Uterus (tissue), 4 donors: ENCODE data around the gene IRS2. TPM values are rescaled to one million over a fixed set of nuclear protein-coding genes. Genes with fewer than 3 reads are reported as not detected.

Experiments
- DNase-seq, 2 donors: peaks; one replicate each; pipeline ENCODE4 v3.0.0-alpha.2; 2019 to 2020
- H3K27ac ChIP-seq, 2 donors: fragments of 200-600 bp; sonication (generic); 1 replicate in 1 of 2; 2 replicates in 1 of 2; pipeline ENCODE4 v1.5.1; 2016 to 2018
- H3K27me3 ChIP-seq, 2 donors: fragments of 200-600 bp; sonication (generic); one replicate each; pipeline ENCODE4 v1.5.1; 2018 to 2019; ENCODE audit warnings: control low read depth in 1 of 2
- H3K36me3 ChIP-seq, 2 donors: fragments of 200-600 bp; sonication (generic); one replicate each; pipeline ENCODE4 v1.5.1; 2019; ENCODE audit warnings: control low read depth in 1 of 2
- H3K4me1 ChIP-seq, 2 donors: fragments of 200-600 bp; sonication (generic); one replicate each; pipeline ENCODE4 v1.5.1; 2018 to 2019; ENCODE audit warnings: control low read depth in 1 of 2
- H3K4me3 ChIP-seq, 2 donors: fragments of 200-600 bp; sonication (generic); 1 replicate in 1 of 2; 2 replicates in 1 of 2; pipeline ENCODE4 v1.5.1; 2018 to 2019; ENCODE audit warnings: mild to moderate bottlenecking in 1 of 2
- H3K9me3 ChIP-seq, 2 donors: fragments of 200-600 bp; sonication (generic); one replicate each; pipeline ENCODE4 v1.5.1; 2019; ENCODE audit warnings: control low read depth in 1 of 2
- CTCF ChIP-seq, 4 experiments: fragments of 200-600 bp in 2 of 4; fragments of 450-650 bp in 2 of 4; sonication (generic) in 2 of 4; IDR thresholded peaks; one replicate each; pipeline ENCODE4 v1.5.1; 2016 to 2019; ENCODE audit warnings: antibody characterized with exemption in 4 of 4, mild to moderate bottlenecking in 2 of 4, moderate library complexity in 1 of 4
- POLR2A ChIP-seq, 2 donors: fragments of 450-650 bp; IDR thresholded peaks; one replicate each; pipeline ENCODE4 v1.6.1; 2016; ENCODE audit warnings: antibody characterized with exemption in 2 of 2, mild to moderate bottlenecking in 1 of 2, moderate library complexity in 1 of 2
- intact Hi-C: fragments of 100-400 bp; cut with DNase I; formaldehyde crosslinking; loops from one replicate; pipeline ENCODE4 v1.15.1; 2023; ENCODE audit warnings: low total_unique reads
- total RNA-seq, 4 donors: library from RNA; depleted of rRNA in 3 of 4; stranded (reverse); fragments of >200 nt in 3 of 4; gene quantifications; one replicate each; pipeline versions ENCODE4 v1.1.0 to v1.2.4, GENCODE V29; 2014 to 2023
- donor health status: DM: yes; HTN: yes; CAD: no.

The IRS2 gene
- total RNA-seq, 4 donors from 2014 or later, result 6.5 to 20.3 (median 11.7) TPM

GRCh38 chr13:109816112-109816807 is 29.9 kb upstream of the IRS2 start:
- no peaks in the 10 kb centered on the region for H3K27me3 ChIP-seq
- intact Hi-C loops, result no loop called here
- no peaks in the 10 kb centered on the region for H3K9me3 ChIP-seq
- no peak for DNase-seq
- TF ChIP-seq POLR2A (IDR thresholded peaks at IDR 0.05), result no peak
- no peaks in the 10 kb centered on the region for H3K36me3 ChIP-seq
- H3K4me1 ChIP-seq, result no peaks in the 10 kb centered on the region
- no peak overlapping the region for H3K4me3 ChIP-seq
- no peak overlapping the region for H3K27ac ChIP-seq

GRCh38 chr13:109815651-109816050 is 29.3 kb upstream of the IRS2 start:
- Histone ChIP-seq H3K9me3 (no peaks in the 10 kb centered on the region), H3K36me3 (no peaks in the 10 kb centered on the region), H3K27ac (no peak overlapping the region), H3K27me3 (no peaks in the 10 kb centered on the region), H3K4me3 (no peak overlapping the region), H3K4me1 (no peaks in the 10 kb centered on the region)
- no peak for DNase-seq
- no peak for TF ChIP-seq POLR2A (IDR thresholded peaks at IDR 0.05)
- no peak for TF ChIP-seq CTCF (IDR thresholded peaks at IDR 0.05)
- intact Hi-C loops, result no loop called here

DNA sequence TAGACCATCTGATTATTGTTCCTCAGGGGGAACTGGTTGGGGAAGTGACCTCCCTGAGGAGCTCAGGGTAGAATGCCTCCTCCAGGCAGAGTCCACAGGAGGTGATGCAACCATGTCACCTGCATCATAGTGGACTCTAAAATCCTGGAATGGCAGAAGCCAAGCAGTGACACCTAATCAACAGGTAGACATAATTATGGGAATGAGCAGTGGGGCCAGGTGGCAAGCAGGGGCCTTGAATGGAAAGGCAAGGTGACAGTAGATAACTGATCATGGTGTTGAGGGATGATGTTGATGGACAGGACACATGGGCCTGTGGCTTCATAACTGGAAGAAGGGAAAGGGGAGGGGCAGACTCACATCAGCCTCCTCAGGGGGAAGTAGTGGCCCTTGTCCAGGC is 27.3 kb upstream of the IRS2 start:
- H3K27ac ChIP-seq, result no peak overlapping the region
- no peaks in the 10 kb centered on the region for H3K36me3 ChIP-seq
- no peaks in the 10 kb centered on the region for H3K27me3 ChIP-seq
- no peaks in the 10 kb centered on the region for H3K4me1 ChIP-seq
- DNase-seq, result no peak
- H3K9me3 ChIP-seq, result no peaks in the 10 kb centered on the region
- no peak for TF ChIP-seq CTCF (IDR thresholded peaks at IDR 0.05)
- no peak for TF ChIP-seq POLR2A (IDR thresholded peaks at IDR 0.05)
- H3K4me3 ChIP-seq, result no peak overlapping the region
- intact Hi-C loops, result no loop called here

- no peaks in the 10 kb centered on the region for H3K27me3 ChIP-seq
- H3K9me3 ChIP-seq, result no peaks in the 10 kb centered on the region
- H3K27ac ChIP-seq, result no peak overlapping the region
- intact Hi-C loops, result no loop called here
- no peaks in the 10 kb centered on the region for H3K4me1 ChIP-seq
- TF ChIP-seq CTCF (IDR thresholded peaks at IDR 0.05) (no peak), POLR2A (IDR thresholded peaks at IDR 0.05) (no peak)
- no peaks in the 10 kb centered on the region for H3K36me3 ChIP-seq
- H3K4me3 ChIP-seq, result no peak overlapping the region
- DNase-seq, result no peak
These were observed 26.0 kb upstream of the IRS2 start for GRCh38 chr13:109812382-109812781.

GRCh38 chr13:109810761-109811510 is 24.6 kb upstream of the IRS2 start:
- intact Hi-C loops, result no loop called here
- no peak for DNase-seq
- TF ChIP-seq POLR2A (IDR thresholded peaks at IDR 0.05), result no peak
- no peak for TF ChIP-seq CTCF (IDR thresholded peaks at IDR 0.05)
- no peak overlapping the region for H3K4me3 ChIP-seq
- H3K4me1 ChIP-seq, result no peaks in the 10 kb centered on the region
- no peaks in the 10 kb centered on the region for H3K36me3 ChIP-seq
- no peaks in the 10 kb centered on the region for H3K9me3 ChIP-seq
- H3K27me3 ChIP-seq, result no peaks in the 10 kb centered on the region
- H3K27ac ChIP-seq, result no peak overlapping the region
